ENCODE data around the gene CA10. TPM values are rescaled to one million over a fixed set of nuclear protein-coding genes. Genes with fewer than 3 reads are reported as not detected.

CA10 gene
- polyA plus RNA-seq, 1 donor (not counting 4 experiments of a cell fraction or from before 2014, with no cell fraction given): 2.9 TPM

DNA sequence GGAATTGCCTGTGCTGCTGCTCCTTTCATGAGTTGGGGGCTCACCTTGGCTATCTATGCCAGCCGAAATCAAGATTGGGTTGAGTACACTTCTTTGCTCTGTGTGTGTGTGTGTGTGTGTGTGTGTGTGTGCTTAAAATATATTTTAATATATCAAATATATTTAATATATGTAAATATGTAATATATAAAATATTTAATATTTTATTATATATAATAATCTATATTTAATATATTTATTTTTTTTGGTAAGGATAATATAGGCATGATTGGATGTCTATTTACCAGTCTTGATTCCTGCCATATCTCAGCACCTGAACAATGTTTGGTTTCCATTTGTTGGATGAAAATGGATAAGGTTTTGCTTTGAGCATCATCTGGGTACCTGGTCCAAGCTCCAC is 399.3 kb downstream of the CA10 start:
- Histone ChIP-seq H3K9me1 (ENCODE audit: control insufficient read depth, extremely low read depth, insufficient read depth, low read length) (no peaks in the 10 kb centered on the region), H3K27me3 (ENCODE audit: control insufficient read depth, extremely low read depth, insufficient read depth, low read length) (no peaks in the 10 kb centered on the region), H3K9ac (ENCODE audit: control insufficient read depth, extremely low read depth, insufficient read depth, low read length) (no peak overlapping the region), H3K9me3 (ENCODE audit: control insufficient read depth, low read depth, low read length) (no peaks in the 10 kb centered on the region), H3K4me2 (ENCODE audit: control insufficient read depth, extremely low read depth, insufficient read depth, low read depth, low read length) (no peak overlapping the region), H4K20me1 (ENCODE audit: control insufficient read depth, extremely low read depth, insufficient read depth, low read length) (no peaks in the 10 kb centered on the region), H3K79me2 (ENCODE audit: control insufficient read depth, insufficient read depth, low read length) (no peaks in the 10 kb centered on the region), H3K36me3 (ENCODE audit: control insufficient read depth in 2 of 2, extremely low read depth in 1 of 2, insufficient read depth in 2 of 2, low read length in 2 of 2) (no peaks in the 10 kb centered on the region), H3K4me1 (ENCODE audit: control insufficient read depth, extremely low read depth, insufficient read depth, low read length) (no peaks in the 10 kb centered on the region), H2AFZ (ENCODE audit: control insufficient read depth, low read length) (no peak overlapping the region), H3K4me3 (ENCODE audit: control insufficient read depth in 2 of 3, extremely low read depth in 1 of 3, insufficient read depth in 2 of 3, low read depth in 1 of 3, low read length in 3 of 3) (no peak overlapping the region), H3K27ac (ENCODE audit: control insufficient read depth, insufficient read depth, low read length) (no peak overlapping the region)
- dilution Hi-C loops (cut with MboI; ENCODE audit: extremely low pct_ligation_motif_present, low sequenced_read_pairs): no loop called here
- TF ChIP-seq, protein P1, sequence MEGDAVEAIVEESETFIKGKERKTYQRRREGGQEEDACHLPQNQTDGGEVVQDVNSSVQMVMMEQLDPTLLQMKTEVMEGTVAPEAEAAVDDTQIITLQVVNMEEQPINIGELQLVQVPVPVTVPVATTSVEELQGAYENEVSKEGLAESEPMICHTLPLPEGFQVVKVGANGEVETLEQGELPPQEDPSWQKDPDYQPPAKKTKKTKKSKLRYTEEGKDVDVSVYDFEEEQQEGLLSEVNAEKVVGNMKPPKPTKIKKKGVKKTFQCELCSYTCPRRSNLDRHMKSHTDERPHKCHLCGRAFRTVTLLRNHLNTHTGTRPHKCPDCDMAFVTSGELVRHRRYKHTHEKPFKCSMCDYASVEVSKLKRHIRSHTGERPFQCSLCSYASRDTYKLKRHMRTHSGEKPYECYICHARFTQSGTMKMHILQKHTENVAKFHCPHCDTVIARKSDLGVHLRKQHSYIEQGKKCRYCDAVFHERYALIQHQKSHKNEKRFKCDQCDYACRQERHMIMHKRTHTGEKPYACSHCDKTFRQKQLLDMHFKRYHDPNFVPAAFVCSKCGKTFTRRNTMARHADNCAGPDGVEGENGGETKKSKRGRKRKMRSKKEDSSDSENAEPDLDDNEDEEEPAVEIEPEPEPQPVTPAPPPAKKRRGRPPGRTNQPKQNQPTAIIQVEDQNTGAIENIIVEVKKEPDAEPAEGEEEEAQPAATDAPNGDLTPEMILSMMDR (optimal IDR thresholded peaks at IDR 0.05 in 1 of 3, IDR thresholded peaks at IDR 0.05 in 1 of 3, conservative IDR thresholded peaks at IDR 0.05 in 1 of 3; ENCODE audit: extremely low read depth in 1 of 3, insufficient read depth in 2 of 3, low read length in 3 of 3): no peak
- TF ChIP-seq EZH2 (IDR thresholded peaks at IDR 0.05; ENCODE audit: low read length): no peak
- no peak for FAIRE-seq
- DNase-seq (ENCODE audit: low read depth, low spot score): no peak

DNA sequence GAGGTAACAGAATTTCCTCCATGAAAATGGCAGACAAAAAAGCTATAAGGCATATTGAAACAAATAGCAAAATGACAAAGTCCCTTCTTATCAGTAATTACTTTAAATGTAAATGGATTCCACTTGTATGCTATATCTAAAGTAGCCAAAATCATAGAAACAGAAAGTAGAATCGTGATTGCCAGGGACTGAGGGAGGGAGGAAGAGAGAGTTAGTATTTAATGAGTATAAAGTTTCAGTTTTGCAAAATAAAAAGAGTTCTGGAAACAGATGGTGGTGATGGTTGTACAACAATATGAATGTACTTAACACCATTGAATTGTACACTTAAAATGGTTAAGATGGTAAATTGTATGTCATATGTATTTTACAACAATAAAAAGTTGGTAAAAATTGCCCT is 407.4 kb downstream of the CA10 start:
- H3K79me2 ChIP-seq (ENCODE audit: control insufficient read depth, insufficient read depth, low read length): no peaks in the 10 kb centered on the region
- H3K4me3 ChIP-seq (ENCODE audit: control insufficient read depth in 2 of 3, extremely low read depth in 1 of 3, insufficient read depth in 2 of 3, low read depth in 1 of 3, low read length in 3 of 3): no peak overlapping the region
- H3K9me1 ChIP-seq (ENCODE audit: control insufficient read depth, extremely low read depth, insufficient read depth, low read length): no peaks in the 10 kb centered on the region
- DNase-seq (ENCODE audit: low read depth, low spot score): no peak
- no peak for FAIRE-seq
- dilution Hi-C loops (cut with MboI; ENCODE audit: extremely low pct_ligation_motif_present, low sequenced_read_pairs): no loop called here
- H4K20me1 ChIP-seq (ENCODE audit: control insufficient read depth, extremely low read depth, insufficient read depth, low read length): no peaks in the 10 kb centered on the region
- no peaks in the 10 kb centered on the region for H3K27me3 ChIP-seq (ENCODE audit: control insufficient read depth, extremely low read depth, insufficient read depth, low read length)
- no peak overlapping the region for H3K9ac ChIP-seq (ENCODE audit: control insufficient read depth, extremely low read depth, insufficient read depth, low read length)
- TF ChIP-seq, protein P1 (optimal IDR thresholded peaks at IDR 0.05 in 1 of 3, IDR thresholded peaks at IDR 0.05 in 1 of 3, conservative IDR thresholded peaks at IDR 0.05 in 1 of 3; ENCODE audit: extremely low read depth in 1 of 3, insufficient read depth in 2 of 3, low read length in 3 of 3): no peak
- no peak for TF ChIP-seq EZH2 (IDR thresholded peaks at IDR 0.05; ENCODE audit: low read length)
- H3K9me3 ChIP-seq (ENCODE audit: control insufficient read depth, low read depth, low read length): no peaks in the 10 kb centered on the region
- peaks cover 16% of the 10 kb centered on the region for H3K4me1 ChIP-seq (ENCODE audit: control insufficient read depth, extremely low read depth, insufficient read depth, low read length)
- H3K4me2 ChIP-seq (ENCODE audit: control insufficient read depth, extremely low read depth, insufficient read depth, low read depth, low read length): no peak overlapping the region
- H3K27ac ChIP-seq (ENCODE audit: control insufficient read depth, insufficient read depth, low read length): no peak overlapping the region
- no peaks in the 10 kb centered on the region for H3K36me3 ChIP-seq (ENCODE audit: control insufficient read depth in 2 of 2, extremely low read depth in 1 of 2, insufficient read depth in 2 of 2, low read length in 2 of 2)
- no peak overlapping the region for H2AFZ ChIP-seq (ENCODE audit: control insufficient read depth, low read length)

All from keratinocyte (primary cell).